Calu3 (cell line): Measurements from ENCODE around the gene ANP32B. TPM values are rescaled to one million over a fixed set of nuclear protein-coding genes. Genes with fewer than 3 reads are reported as not detected.
A peak's percentile ranks its signal among the peaks of the same experiment; 100 is the strongest.

Source experiments
- BruUV-seq: library from RNA; stranded (reverse); fragments of 400-500 nt; replicated peaks from 2 replicates; lab custom pipeline; 2021; lab: Mats Ljungman, UMichigan
- CTCF ChIA-PET: fragments of 300-600 bp; sonication (Branson Sonifier 250); formaldehyde crosslinking; loops from one replicate; lab custom pipeline; 2022; ENCODE audit warnings: antibody characterized with exemption; lab: Charles Lee
- DNase-seq: peaks from one replicate; pipeline ENCODE4 v3.0.0; 2022
- H3K27ac Mint-ChIP-seq: one replicate; pipeline ENCODE4 v1.8.0; 2022; ENCODE audit warnings: mixed read lengths; ENCODE audit not compliant: unreplicated experiment
- H3K27me3 Mint-ChIP-seq: one replicate; pipeline ENCODE4 v1.8.0; 2022; ENCODE audit warnings: mixed read lengths; ENCODE audit not compliant: unreplicated experiment
- H3K36me3 Mint-ChIP-seq: one replicate; pipeline ENCODE4 v1.8.0; 2022; ENCODE audit warnings: mild to moderate bottlenecking, moderate library complexity, mixed read lengths; ENCODE audit not compliant: insufficient read depth, unreplicated experiment
- H3K4me1 Mint-ChIP-seq: one replicate; pipeline ENCODE4 v1.8.0; 2022; ENCODE audit warnings: mild to moderate bottlenecking, low read depth, mixed read lengths; ENCODE audit not compliant: unreplicated experiment
- H3K4me3 Mint-ChIP-seq: one replicate; pipeline ENCODE4 v1.8.0; 2022; ENCODE audit warnings: mild to moderate bottlenecking, low read depth, moderate library complexity, mixed read lengths; ENCODE audit not compliant: unreplicated experiment
- H3K9me3 Mint-ChIP-seq: one replicate; pipeline ENCODE4 v1.8.0; 2022; ENCODE audit warnings: low read depth, mixed read lengths; ENCODE audit not compliant: unreplicated experiment
- intact Hi-C: fragments of 100-400 bp; cut with micrococcal nuclease; formaldehyde crosslinking; loops from one replicate; pipeline ENCODE4 v1.10.0; 2022; ENCODE audit not compliant: unreplicated experiment
- total RNA-seq: library from RNA; stranded (reverse); gene quantifications from 2 replicates; pipeline ENCODE4 v1.2.3, GENCODE V29; 2022
- TF ChIP-seq, protein P1 (sequence below): fragments of 200-600 bp; IDR thresholded peaks from one replicate; pipeline ENCODE4 v1.8.0; 2022; ENCODE audit warnings: antibody characterized with exemption; ENCODE audit not compliant: unreplicated experiment

Gene ANP32B
- total RNA-seq, 1 experiment from 2014 or later = 135 TPM

DNA sequence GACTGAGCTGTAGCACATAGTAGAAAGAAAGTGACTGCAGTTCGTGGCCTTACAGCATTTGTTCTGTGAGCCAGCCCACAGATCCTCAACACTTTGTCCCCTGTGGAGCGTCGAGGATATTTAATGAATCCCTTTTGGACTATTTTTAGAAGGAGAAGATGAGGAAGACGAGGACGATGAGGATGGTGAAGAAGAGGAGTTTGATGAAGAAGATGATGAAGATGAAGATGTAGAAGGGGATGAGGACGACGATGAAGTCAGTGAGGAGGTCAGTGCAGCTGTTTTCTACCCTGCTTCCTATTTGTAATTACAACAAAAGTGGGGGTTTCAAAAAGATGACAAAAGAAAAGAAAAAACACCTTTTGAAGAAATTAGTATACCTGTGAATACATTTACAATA is 28.0 kb downstream of the ANP32B start:
- CTCF ChIA-PET = no interaction called here
- no TSS peak for BruUV-seq
- intact Hi-C loops = no loop called here
- H3K27me3 Mint-ChIP-seq = no peaks in the 10 kb centered on the region
- H3K4me3 Mint-ChIP-seq = no peak overlapping the region
- H3K36me3 Mint-ChIP-seq = peaks cover 49% of the 10 kb centered on the region
- TF ChIP-seq, protein P1, sequence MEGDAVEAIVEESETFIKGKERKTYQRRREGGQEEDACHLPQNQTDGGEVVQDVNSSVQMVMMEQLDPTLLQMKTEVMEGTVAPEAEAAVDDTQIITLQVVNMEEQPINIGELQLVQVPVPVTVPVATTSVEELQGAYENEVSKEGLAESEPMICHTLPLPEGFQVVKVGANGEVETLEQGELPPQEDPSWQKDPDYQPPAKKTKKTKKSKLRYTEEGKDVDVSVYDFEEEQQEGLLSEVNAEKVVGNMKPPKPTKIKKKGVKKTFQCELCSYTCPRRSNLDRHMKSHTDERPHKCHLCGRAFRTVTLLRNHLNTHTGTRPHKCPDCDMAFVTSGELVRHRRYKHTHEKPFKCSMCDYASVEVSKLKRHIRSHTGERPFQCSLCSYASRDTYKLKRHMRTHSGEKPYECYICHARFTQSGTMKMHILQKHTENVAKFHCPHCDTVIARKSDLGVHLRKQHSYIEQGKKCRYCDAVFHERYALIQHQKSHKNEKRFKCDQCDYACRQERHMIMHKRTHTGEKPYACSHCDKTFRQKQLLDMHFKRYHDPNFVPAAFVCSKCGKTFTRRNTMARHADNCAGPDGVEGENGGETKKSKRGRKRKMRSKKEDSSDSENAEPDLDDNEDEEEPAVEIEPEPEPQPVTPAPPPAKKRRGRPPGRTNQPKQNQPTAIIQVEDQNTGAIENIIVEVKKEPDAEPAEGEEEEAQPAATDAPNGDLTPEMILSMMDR = no peak
- DNase-seq = no peak
- no peaks in the 10 kb centered on the region for H3K4me1 Mint-ChIP-seq
- H3K27ac Mint-ChIP-seq = no peak overlapping the region
- H3K9me3 Mint-ChIP-seq = no peaks in the 10 kb centered on the region

DNA sequence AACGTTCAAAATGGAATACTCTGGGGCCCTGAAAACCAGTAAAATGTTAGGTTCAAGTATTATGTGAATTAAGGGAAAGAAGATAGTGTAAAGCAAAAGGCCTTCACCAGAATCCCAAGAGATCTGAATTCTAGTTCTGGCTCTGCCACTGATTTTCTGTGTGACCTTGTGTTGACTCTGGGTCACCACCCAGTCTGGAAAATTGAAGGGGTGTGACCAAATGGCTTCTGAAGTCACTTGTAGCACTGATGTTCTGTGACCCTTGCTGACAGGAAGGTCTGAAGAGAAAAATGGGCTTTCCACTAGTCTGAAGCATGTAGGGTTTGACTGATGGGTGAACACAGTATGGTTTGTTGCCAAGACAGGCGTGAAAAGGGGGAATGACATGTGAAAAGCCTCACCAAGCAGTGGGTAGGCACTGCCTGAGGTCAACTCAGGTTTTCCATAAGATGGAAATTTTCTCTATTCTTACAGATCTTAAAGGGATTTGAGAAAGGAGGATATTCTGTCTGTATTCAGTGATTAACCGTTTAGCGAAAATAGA is 33.1 kb downstream of the ANP32B start:
- Mint-ChIP-seq H3K36me3 (peaks cover 60% of the 10 kb centered on the region), H3K4me3 (no peak overlapping the region), H3K27me3 (no peaks in the 10 kb centered on the region), H3K27ac (no peak overlapping the region), H3K9me3 (no peaks in the 10 kb centered on the region), H3K4me1 (no peaks in the 10 kb centered on the region)
- TF ChIP-seq, protein P1 = no peak
- CTCF ChIA-PET = no interaction called here
- BruUV-seq = no TSS peak
- intact Hi-C loops = no loop called here
- DNase-seq = no peak

DNA sequence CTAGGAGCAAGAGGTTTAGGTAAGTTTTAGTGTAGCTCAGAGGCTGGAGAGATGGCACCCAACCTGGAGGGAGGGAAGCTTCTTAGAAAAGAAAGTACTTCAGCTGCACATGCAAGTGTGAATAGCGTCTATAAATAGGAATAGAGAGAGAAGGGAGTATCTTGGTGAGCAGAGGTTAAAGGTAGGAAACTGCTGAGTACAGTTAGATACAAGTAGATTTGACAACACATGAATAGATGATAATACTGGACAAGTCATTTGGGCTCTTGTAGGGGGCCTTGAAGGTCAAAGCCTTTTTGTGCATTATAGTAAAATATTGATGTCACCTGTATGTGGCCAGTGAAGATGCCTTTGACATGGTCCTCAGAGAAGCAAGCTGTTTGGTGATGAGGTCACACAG is 34.2 kb downstream of the ANP32B start:
- TF ChIP-seq, protein P1 = no peak
- no peaks in the 10 kb centered on the region for H3K4me1 Mint-ChIP-seq
- no peak overlapping the region for H3K4me3 Mint-ChIP-seq
- intact Hi-C loops = no loop called here
- no peaks in the 10 kb centered on the region for H3K27me3 Mint-ChIP-seq
- BruUV-seq = no TSS peak
- H3K27ac Mint-ChIP-seq = peak overlapping the region; percentile 56
- CTCF ChIA-PET = no interaction called here
- peaks cover 51% of the 10 kb centered on the region for H3K36me3 Mint-ChIP-seq
- DNase-seq = no peak
- H3K9me3 Mint-ChIP-seq = no peaks in the 10 kb centered on the region

DNA sequence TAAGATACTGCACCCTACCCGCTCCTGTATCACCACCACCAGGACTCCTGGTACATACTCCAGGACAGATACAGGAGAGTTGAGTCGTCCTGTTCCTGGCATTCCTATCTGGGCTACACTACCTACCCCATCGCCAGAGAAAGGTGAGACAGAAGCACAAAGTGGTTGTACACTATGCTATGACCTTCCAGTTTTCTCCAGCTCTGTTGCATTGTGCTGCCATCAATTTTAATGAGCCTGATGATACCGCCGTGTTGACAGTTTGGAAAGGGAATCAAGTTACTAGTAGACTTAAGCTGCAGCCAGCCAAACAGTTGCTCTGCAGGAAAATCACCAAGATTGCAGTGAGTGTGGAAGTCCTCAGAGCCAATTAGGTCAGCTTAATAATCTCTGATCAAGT is 35.2 kb downstream of the ANP32B start:
- H3K4me1 Mint-ChIP-seq = no peaks in the 10 kb centered on the region
- TF ChIP-seq, protein P1 = no peak
- H3K4me3 Mint-ChIP-seq = no peak overlapping the region
- no TSS peak for BruUV-seq
- intact Hi-C loops = no loop called here
- CTCF ChIA-PET = no interaction called here
- H3K9me3 Mint-ChIP-seq = no peaks in the 10 kb centered on the region
- peaks cover 48% of the 10 kb centered on the region for H3K36me3 Mint-ChIP-seq
- H3K27ac Mint-ChIP-seq = no peak overlapping the region
- H3K27me3 Mint-ChIP-seq = no peaks in the 10 kb centered on the region
- no peak for DNase-seq
